CD14-positive monocyte (primary cell): ENCODE measurements around the gene ITM2B. TPM values are rescaled to one million over a fixed set of nuclear protein-coding genes. Genes with fewer than 3 reads are reported as not detected.

Source experiments
- DNase-seq, 3 donors: peaks; one replicate each; pipeline ENCODE4 v3.0.0-alpha.2; 2011 to 2022
- H2AFZ ChIP-seq: 2 replicates; pipeline ENCODE4 v1.6.0; 2012; ENCODE audit warnings: mild to moderate bottlenecking, low read depth, low read length, inconsistent platforms; ENCODE audit not compliant: insufficient read depth, poor library complexity, severe bottlenecking
- H3K27ac ChIP-seq, 2 donors: 1 replicate in 1 of 2; 2 replicates in 1 of 2; pipeline ENCODE4 v1.5.1; 2012 to 2013; ENCODE audit warnings: low read length in 2 of 2, control low read depth in 1 of 2, inconsistent platforms in 1 of 2, low read depth in 1 of 2, mild to moderate bottlenecking in 1 of 2
- H3K27me3 ChIP-seq, 2 donors: one replicate each; pipeline versions ENCODE4 v1.6.0 to v1.6.1; 2011 to 2013; ENCODE audit warnings: low read length in 2 of 2; ENCODE audit not compliant: control insufficient read depth in 2 of 2, insufficient read depth in 2 of 2
- H3K36me3 ChIP-seq, 2 donors: replicated peaks in 1 of 2; 1 replicate in 1 of 2; 2 replicates in 1 of 2; pipeline versions ENCODE4 v1.5.1 to v1.6.1; 2012 to 2013; ENCODE audit warnings: low read length in 2 of 2, control low read depth in 1 of 2, inconsistent platforms in 1 of 2, mild to moderate bottlenecking in 1 of 2; ENCODE audit not compliant: insufficient read depth in 2 of 2, control insufficient read depth in 1 of 2
- H3K4me1 ChIP-seq, 2 donors: 1 replicate in 1 of 2; 2 replicates in 1 of 2; pipeline versions ENCODE4 v1.5.1 to v1.6.1; 2012 to 2013; ENCODE audit warnings: low read length in 2 of 2, control low read depth in 1 of 2, inconsistent platforms in 1 of 2, mild to moderate bottlenecking in 1 of 2, moderate library complexity in 1 of 2; ENCODE audit not compliant: insufficient read depth in 2 of 2, control insufficient read depth in 1 of 2
- H3K4me2 ChIP-seq: replicated peaks from 2 replicates; pipeline ENCODE3; 2012; ENCODE audit warnings: low read length, moderate library complexity, mild to moderate bottlenecking; ENCODE audit not compliant: poor library complexity, severe bottlenecking; ENCODE audit errors: extremely low read depth
- H3K4me3 ChIP-seq, 3 experiments: fragments of 200-600 bp in 1 of 3; sonication (generic) in 1 of 3; replicated peaks in 1 of 3; 1 replicate in 2 of 3; 2 replicates in 1 of 3; pipeline ENCODE4 v1.5.1; 2011 to 2013; ENCODE audit warnings: low read length in 3 of 3, mild to moderate bottlenecking in 3 of 3, control low read depth in 2 of 3, low read depth in 2 of 3, inconsistent platforms in 1 of 3, moderate library complexity in 1 of 3
- H3K79me2 ChIP-seq: 2 replicates; pipeline ENCODE4 v1.6.0; 2012; ENCODE audit warnings: mild to moderate bottlenecking, control low read depth, inconsistent platforms, low read length, moderate library complexity; ENCODE audit not compliant: insufficient read depth
- H3K9ac ChIP-seq: 2 replicates; pipeline ENCODE4 v1.6.0; 2017; ENCODE audit warnings: low read length, mild to moderate bottlenecking; ENCODE audit not compliant: insufficient read depth, poor library complexity, severe bottlenecking
- H3K9me3 ChIP-seq, 2 donors: replicated peaks in 1 of 2; 1 replicate in 1 of 2; 2 replicates in 1 of 2; pipeline versions ENCODE4 v1.5.1 to v1.6.1; 2012 to 2013; ENCODE audit warnings: low read length in 2 of 2, control low read depth in 1 of 2; ENCODE audit not compliant: control insufficient read depth in 1 of 2, insufficient read depth in 1 of 2
- H4K20me1 ChIP-seq: 2 replicates; pipeline ENCODE4 v1.6.0; 2012; ENCODE audit warnings: mild to moderate bottlenecking, low read length, control low read depth, moderate library complexity; ENCODE audit not compliant: insufficient read depth
- H3K27ac Mint-ChIP-seq, 7 donors: one replicate each; pipeline ENCODE4 v1.8.0; 2020; ENCODE audit warnings: mild to moderate bottlenecking in 7 of 7, mixed read lengths in 7 of 7, moderate library complexity in 6 of 7, inconsistent platforms in 2 of 7
- H3K27me3 Mint-ChIP-seq, 3 donors: one replicate each; pipeline ENCODE4 v1.8.0; 2021 to 2022; ENCODE audit warnings: low read depth in 3 of 3, mild to moderate bottlenecking in 3 of 3, mixed read lengths in 3 of 3, moderate library complexity in 3 of 3, inconsistent platforms in 1 of 3
- H3K36me3 Mint-ChIP-seq, 2 donors: one replicate each; pipeline ENCODE4 v1.8.0; 2020; ENCODE audit warnings: mixed read lengths in 2 of 2, inconsistent platforms in 1 of 2, mild to moderate bottlenecking in 1 of 2
- H3K4me1 Mint-ChIP-seq: one replicate; pipeline ENCODE4 v1.8.0; 2020; ENCODE audit warnings: mild to moderate bottlenecking, mixed read lengths
- H3K4me3 Mint-ChIP-seq, 2 donors: one replicate each; pipeline ENCODE4 v1.8.0; 2020; ENCODE audit warnings: mild to moderate bottlenecking in 2 of 2, mixed read lengths in 2 of 2, moderate library complexity in 1 of 2
- H3K9me3 Mint-ChIP-seq, 7 donors: one replicate each; pipeline ENCODE4 v1.8.0; 2020 to 2022; ENCODE audit warnings: mixed read lengths in 7 of 7, mild to moderate bottlenecking in 6 of 7, moderate library complexity in 6 of 7, inconsistent platforms in 2 of 7
- WGBS: methylation state at CpG from one replicate; pipeline ENCODE4 v1.1.5; 2013; ENCODE audit warnings: missing lambda C conversion rate; ENCODE audit not compliant: insufficient coverage; 5-methylcytosine and 5-hydroxymethylcytosine counted together
- intact Hi-C, 2 donors: fragments of 100-400 bp; cut with micrococcal nuclease; formaldehyde crosslinking; loops; one replicate each; pipeline versions ENCODE4 v1.15.0 to v1.15.1; 2023
- polyA plus RNA-seq, 3 donors: library from polyadenylated mRNA; depleted of rRNA in 1 of 3; unstranded in 2 of 3; stranded (reverse) in 1 of 3; fragments of 300-500 nt in 2 of 3; fragments of >200 nt in 1 of 3; fragmentation: Illumina TruSeq in 2 of 3; gene quantifications; 1 replicate in 2 of 3; 2 replicates in 1 of 3; pipeline ENCODE4 v1.2.3, GENCODE V29; 2012 to 2021
- TF ChIP-seq, protein P1 (sequence below): fragments of 200-600 bp; IDR thresholded peaks from one replicate; pipeline ENCODE4 v1.8.0; 2022; ENCODE audit warnings: antibody characterized with exemption, mild to moderate bottlenecking

ITM2B gene
- polyA plus RNA-seq, 3 donors = 702 to 1,657 (median 1,502) TPM

DNA sequence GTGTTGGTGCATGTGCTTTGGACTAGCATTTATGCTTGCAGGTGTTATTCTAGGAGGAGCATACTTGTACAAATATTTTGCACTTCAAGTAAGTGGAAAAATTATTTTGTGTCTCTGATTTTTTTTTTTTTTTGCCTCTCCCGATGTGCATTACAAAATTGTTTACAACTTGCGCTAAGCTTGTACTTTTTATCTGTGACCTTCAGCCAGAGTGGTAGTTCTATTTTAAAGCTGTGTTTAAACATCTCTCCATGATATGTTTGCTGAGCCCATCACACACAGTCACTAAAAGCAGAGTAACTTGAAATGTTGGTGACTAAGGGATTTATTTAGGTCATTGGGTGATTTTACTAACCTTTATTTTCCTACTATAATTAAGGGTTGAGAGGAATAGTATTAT lies 20.8 kb downstream of the ITM2B start:
- no peaks in the 10 kb centered on the region for H3K4me1 ChIP-seq
- no peak overlapping the region for H3K9ac ChIP-seq
- no peak overlapping the region for H3K4me2 ChIP-seq
- H3K27ac ChIP-seq = peak overlapping the region in 1 of 2 donors; percentile 18
- peaks cover 100% of the 10 kb centered on the region for H4K20me1 ChIP-seq
- H2AFZ ChIP-seq = no peak overlapping the region
- WGBS = no CpG with 5 or more reads among the region's 2 CpGs
- DNase-seq = no peak
- peaks cover 52 to 83% of the 10 kb centered on the region in 2 donors for H3K36me3 ChIP-seq
- peaks cover 57 to 64% of the 10 kb centered on the region in 2 donors for H3K36me3 Mint-ChIP-seq
- TF ChIP-seq, protein P1, sequence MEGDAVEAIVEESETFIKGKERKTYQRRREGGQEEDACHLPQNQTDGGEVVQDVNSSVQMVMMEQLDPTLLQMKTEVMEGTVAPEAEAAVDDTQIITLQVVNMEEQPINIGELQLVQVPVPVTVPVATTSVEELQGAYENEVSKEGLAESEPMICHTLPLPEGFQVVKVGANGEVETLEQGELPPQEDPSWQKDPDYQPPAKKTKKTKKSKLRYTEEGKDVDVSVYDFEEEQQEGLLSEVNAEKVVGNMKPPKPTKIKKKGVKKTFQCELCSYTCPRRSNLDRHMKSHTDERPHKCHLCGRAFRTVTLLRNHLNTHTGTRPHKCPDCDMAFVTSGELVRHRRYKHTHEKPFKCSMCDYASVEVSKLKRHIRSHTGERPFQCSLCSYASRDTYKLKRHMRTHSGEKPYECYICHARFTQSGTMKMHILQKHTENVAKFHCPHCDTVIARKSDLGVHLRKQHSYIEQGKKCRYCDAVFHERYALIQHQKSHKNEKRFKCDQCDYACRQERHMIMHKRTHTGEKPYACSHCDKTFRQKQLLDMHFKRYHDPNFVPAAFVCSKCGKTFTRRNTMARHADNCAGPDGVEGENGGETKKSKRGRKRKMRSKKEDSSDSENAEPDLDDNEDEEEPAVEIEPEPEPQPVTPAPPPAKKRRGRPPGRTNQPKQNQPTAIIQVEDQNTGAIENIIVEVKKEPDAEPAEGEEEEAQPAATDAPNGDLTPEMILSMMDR = no peak
- no peaks in the 10 kb centered on the region for H3K9me3 Mint-ChIP-seq
- no peak overlapping the region for H3K4me3 Mint-ChIP-seq
- H3K27me3 ChIP-seq = no peaks in the 10 kb centered on the region
- intact Hi-C loops = no loop called here
- H3K4me1 Mint-ChIP-seq = peaks cover 6% of the 10 kb centered on the region
- no peak overlapping the region for H3K27ac Mint-ChIP-seq
- no peaks in the 10 kb centered on the region for H3K9me3 ChIP-seq
- no peak overlapping the region for H3K4me3 ChIP-seq
- H3K27me3 Mint-ChIP-seq = peaks cover 0 to 2% (median 0%) of the 10 kb centered on the region in 3 donors
- peaks cover 70% of the 10 kb centered on the region for H3K79me2 ChIP-seq

DNA sequence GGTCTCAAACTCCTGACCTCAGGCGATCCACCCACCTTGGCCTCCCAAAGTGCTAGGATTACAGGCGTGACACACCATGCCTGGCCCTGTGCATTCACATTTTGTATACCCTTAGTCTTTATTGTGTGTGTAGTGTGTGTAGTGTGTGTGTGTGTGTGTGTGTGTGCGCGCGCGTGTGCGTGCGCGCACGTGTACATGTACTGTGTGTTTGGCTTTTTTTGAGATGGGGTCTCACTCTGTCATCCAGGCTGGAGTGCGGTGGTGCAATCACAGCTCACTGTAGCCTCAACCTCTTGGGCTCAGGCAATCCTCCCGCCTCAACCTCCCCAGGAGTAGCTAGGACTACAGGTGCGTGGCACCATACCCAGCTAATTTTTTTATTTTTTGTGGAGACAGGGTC lies 22.1 kb downstream of the ITM2B start:
- H3K27me3 Mint-ChIP-seq = peaks cover 0 to 2% (median 2%) of the 10 kb centered on the region in 3 donors
- intact Hi-C loops = no loop called here
- WGBS = 100% methylated on average over 3 of the region's 13 CpGs
- no peaks in the 10 kb centered on the region for H3K27me3 ChIP-seq
- H3K36me3 ChIP-seq = peaks cover 65 to 91% of the 10 kb centered on the region in 2 donors
- H4K20me1 ChIP-seq = peaks cover 100% of the 10 kb centered on the region
- no peak overlapping the region for H3K4me3 ChIP-seq
- no peak overlapping the region for H3K27ac ChIP-seq
- H3K4me1 ChIP-seq = no peaks in the 10 kb centered on the region
- H3K79me2 ChIP-seq = peaks cover 58% of the 10 kb centered on the region
- H3K9me3 ChIP-seq = no peaks in the 10 kb centered on the region
- H3K9me3 Mint-ChIP-seq = no peaks in the 10 kb centered on the region
- H3K4me2 ChIP-seq = no peak overlapping the region
- no peak overlapping the region for H3K9ac ChIP-seq
- H3K27ac Mint-ChIP-seq = peak overlapping the region in 2 of 7 donors; percentile 50 to 60
- H3K4me1 Mint-ChIP-seq = peaks cover 2% of the 10 kb centered on the region
- no peak overlapping the region for H3K4me3 Mint-ChIP-seq
- peaks cover 66 to 73% of the 10 kb centered on the region in 2 donors for H3K36me3 Mint-ChIP-seq
- TF ChIP-seq, protein P1 = no peak
- DNase-seq = no peak
- no peak overlapping the region for H2AFZ ChIP-seq
